Astrocyte of the spinal cord (primary cell): Measurements from ENCODE around the gene GRIA4.

Experiments used
- DNase-seq: peaks from one replicate; pipeline ENCODE4 v3.0.0; 2011; ENCODE audit warnings: low read depth, low spot score
- H3K4me3 ChIP-seq: 2 replicates; pipeline ENCODE4 v1.5.1; 2011; ENCODE audit warnings: low read depth, mild to moderate bottlenecking, low read length, moderate library complexity
- in situ Hi-C: cut with HindIII; loops from 2 replicates; pipeline ENCODE4 v1.10.0; 2017; ENCODE audit warnings: low sequenced_read_pairs
- TF ChIP-seq, protein P1 (sequence below): IDR thresholded peaks from 2 replicates; pipeline ENCODE4 v1.5.1; 2012; ENCODE audit warnings: low read depth, mild to moderate bottlenecking, low read length, inconsistent platforms

Gene GRIA4

DNA sequence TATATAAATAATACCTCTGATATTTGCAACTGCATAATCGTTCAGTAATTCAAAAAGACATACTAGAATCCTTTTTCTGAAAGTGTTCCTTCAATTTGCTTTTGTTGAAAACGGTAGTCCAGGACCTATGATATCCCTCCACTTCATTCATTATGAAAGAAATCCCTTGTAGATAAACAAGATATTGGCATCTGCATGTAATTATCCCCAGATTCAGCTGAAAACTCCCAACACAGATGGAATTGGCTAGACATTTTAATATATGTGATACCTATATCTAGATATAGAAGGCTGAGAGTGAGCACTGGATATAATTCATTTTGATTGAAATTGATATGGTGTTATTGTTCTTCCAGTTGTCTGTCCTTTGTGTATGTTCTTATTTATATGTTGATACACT is 302.8 kb downstream of the GRIA4 start:
- in situ Hi-C loops: no loop called here
- H3K4me3 ChIP-seq: no peak overlapping the region
- DNase-seq: no peak
- TF ChIP-seq, protein P1, sequence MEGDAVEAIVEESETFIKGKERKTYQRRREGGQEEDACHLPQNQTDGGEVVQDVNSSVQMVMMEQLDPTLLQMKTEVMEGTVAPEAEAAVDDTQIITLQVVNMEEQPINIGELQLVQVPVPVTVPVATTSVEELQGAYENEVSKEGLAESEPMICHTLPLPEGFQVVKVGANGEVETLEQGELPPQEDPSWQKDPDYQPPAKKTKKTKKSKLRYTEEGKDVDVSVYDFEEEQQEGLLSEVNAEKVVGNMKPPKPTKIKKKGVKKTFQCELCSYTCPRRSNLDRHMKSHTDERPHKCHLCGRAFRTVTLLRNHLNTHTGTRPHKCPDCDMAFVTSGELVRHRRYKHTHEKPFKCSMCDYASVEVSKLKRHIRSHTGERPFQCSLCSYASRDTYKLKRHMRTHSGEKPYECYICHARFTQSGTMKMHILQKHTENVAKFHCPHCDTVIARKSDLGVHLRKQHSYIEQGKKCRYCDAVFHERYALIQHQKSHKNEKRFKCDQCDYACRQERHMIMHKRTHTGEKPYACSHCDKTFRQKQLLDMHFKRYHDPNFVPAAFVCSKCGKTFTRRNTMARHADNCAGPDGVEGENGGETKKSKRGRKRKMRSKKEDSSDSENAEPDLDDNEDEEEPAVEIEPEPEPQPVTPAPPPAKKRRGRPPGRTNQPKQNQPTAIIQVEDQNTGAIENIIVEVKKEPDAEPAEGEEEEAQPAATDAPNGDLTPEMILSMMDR: no peak

DNA sequence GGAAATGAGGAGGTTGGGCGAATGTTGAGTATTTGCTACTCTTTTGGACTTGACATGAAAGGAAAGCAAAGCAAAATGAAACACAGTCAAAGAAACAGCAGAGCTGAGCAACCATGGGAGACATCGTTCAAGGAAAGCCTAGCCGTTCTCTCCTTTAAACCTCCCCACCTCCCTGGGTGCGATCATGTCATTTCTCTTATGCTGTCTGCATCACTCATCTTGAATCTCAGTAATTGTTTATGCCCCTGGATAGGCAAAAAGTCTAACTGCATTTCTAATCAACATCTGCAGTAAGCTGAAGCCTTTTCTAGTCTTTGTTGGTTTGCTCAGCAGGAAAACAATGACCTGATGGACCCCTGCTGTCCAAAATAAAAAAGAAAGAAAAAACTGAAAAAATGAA is 305.1 kb downstream of the GRIA4 start:
- H3K4me3 ChIP-seq: no peak overlapping the region
- in situ Hi-C loops: no loop called here
- TF ChIP-seq, protein P1: no peak
- peak; percentile 9 for DNase-seq

DNA sequence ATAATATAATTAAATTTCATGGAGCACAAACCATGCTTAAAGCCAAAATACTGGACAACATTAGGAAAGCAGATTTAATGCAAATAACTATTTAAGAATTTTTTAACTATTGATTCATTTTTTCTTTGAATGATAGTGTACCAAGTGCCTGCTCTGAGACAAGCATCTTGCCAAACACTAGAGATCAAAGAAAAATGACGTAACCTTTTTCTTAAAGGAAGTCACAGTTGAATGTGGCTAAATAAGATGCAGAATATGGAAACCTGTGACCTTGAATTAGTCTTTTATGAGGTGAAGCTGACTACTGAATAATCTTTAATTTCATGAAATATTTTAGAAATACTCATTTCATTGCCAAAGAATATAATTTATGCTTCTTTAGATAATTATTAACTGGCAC is 308.2 kb downstream of the GRIA4 start:
- TF ChIP-seq, protein P1: no peak
- in situ Hi-C loops: no loop called here
- H3K4me3 ChIP-seq: no peak overlapping the region
- DNase-seq: no peak

DNA sequence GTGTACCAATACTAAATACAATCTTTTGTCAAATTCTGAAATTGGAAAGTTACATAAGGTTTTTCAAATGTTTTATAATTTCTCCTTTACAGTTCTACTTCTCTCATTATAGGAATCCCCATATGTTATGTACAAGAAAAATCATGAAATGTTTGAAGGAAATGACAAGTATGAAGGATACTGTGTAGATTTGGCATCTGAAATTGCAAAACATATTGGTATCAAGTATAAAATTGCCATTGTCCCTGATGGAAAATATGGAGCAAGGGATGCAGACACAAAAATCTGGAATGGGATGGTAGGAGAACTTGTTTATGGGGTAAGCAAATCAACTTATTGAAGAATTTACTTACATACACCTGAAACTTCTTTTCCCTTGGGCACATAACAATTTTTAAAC is 308.7 kb downstream of the GRIA4 start:
- no peak overlapping the region for H3K4me3 ChIP-seq
- in situ Hi-C loops: no loop called here
- TF ChIP-seq, protein P1: no peak
- DNase-seq: no peak

GRCh38 chr11:105923252-105923651 is 313.4 kb downstream of the GRIA4 start:
- H3K4me3 ChIP-seq: no peak overlapping the region
- no peak for DNase-seq
- TF ChIP-seq, protein P1: no peak
- in situ Hi-C loops: no loop called here

DNA sequence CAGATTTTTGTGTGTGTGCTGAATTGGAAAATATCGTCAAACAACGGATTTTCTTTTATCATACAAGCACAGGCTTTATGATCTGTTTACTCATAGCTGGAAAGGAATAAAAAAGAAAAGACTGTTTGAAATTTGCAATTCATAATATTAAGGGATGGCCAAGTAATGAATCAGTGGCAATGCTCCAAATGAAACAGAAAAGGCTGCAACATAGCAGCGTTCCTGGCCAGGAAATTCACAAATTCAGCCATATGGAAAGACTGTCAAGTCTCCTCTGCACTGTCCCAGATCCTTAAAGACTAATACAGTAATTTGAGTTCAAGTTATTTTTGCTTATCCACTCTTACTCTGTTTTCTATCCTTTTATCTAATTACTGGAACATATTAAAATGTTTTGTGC is 313.9 kb downstream of the GRIA4 start:
- in situ Hi-C loops: no loop called here
- TF ChIP-seq, protein P1: no peak
- DNase-seq: peak; percentile 74

More for the DNA sequence above, 313.9 kb downstream of the GRIA4 start:
- no peak overlapping the region for H3K4me3 ChIP-seq
